22Rv1 (cell line): ENCODE results near the gene PDGFD.

Experiments
- H3K27ac ChIP-seq: fragments of 450-650 bp; 2 replicates; pipeline ENCODE4 v1.5.1; 2017
- ZFX ChIP-seq: fragments of 450-650 bp; IDR thresholded peaks from 2 replicates; pipeline ENCODE4 v1.6.1; 2017; ENCODE audit warnings: antibody characterized with exemption, borderline replicate concordance
- TF ChIP-seq, protein P1 (sequence below): fragments of 450-650 bp; IDR thresholded peaks from 2 replicates; pipeline ENCODE4 v1.5.1; 2017; ENCODE audit warnings: mild to moderate bottlenecking

PDGFD gene

DNA sequence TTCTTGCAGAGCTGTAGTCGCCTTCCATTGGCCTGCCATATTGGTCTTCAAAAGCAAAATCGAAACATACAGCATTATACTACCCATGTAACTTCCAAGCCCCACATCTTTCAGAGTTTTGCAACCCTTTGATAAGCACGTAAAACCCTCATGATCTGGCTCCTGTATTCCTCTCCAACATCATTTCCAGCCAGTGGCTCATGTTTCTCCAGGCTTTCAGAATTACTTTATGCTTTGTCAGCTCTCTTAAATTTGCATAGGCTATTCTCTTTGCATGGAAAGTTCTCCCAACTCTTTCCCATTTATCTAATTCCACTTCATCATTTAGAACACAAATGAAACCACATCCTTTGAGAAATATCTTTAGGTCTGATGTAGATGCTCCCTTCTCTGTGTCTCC, 195.3 kb downstream of the PDGFD start:
- no peak overlapping the region for H3K27ac ChIP-seq
- TF ChIP-seq, protein P1, sequence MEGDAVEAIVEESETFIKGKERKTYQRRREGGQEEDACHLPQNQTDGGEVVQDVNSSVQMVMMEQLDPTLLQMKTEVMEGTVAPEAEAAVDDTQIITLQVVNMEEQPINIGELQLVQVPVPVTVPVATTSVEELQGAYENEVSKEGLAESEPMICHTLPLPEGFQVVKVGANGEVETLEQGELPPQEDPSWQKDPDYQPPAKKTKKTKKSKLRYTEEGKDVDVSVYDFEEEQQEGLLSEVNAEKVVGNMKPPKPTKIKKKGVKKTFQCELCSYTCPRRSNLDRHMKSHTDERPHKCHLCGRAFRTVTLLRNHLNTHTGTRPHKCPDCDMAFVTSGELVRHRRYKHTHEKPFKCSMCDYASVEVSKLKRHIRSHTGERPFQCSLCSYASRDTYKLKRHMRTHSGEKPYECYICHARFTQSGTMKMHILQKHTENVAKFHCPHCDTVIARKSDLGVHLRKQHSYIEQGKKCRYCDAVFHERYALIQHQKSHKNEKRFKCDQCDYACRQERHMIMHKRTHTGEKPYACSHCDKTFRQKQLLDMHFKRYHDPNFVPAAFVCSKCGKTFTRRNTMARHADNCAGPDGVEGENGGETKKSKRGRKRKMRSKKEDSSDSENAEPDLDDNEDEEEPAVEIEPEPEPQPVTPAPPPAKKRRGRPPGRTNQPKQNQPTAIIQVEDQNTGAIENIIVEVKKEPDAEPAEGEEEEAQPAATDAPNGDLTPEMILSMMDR, result no peak
- no peak for TF ChIP-seq ZFX

DNA sequence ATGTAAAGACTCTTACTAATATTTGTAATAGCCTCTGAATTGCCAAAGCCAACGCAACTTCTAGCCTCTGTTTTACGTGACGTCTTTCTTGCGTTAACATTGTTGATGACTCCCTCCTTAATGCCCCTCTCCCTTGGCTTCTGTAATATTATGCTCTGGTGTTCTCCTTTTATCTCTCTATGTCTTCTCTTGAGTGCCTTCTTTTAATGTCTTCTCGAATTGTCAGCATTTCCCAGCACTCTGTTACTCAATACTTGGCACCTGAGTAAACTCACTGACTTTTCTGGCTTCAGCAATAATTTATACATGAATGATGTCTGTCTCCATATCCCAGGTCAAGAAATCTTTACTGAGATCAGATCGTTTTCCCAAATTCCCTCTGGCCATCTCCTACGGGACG, 196.0 kb downstream of the PDGFD start:
- H3K27ac ChIP-seq, result no peak overlapping the region

DNA sequence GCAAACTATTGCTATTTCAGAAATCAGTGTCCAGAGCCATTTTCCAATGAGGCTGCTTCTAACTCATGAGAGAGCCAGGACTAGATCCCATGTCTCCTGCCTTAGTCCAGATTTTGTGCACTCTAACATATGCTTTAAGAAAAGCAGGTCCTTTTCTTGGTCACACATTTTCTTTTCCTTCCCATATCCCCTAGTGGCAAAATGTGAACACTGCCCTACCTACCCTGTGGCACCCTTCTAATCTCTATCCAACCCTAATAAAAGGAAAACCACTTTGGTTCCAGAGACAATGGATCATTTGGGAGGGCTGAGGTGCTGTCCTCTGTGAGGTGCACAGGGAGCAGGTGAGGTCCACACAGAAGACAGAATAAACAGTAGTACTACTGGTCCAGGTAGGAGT, 199.6 kb downstream of the PDGFD start:
- H3K27ac ChIP-seq, result no peak overlapping the region
- TF ChIP-seq ZFX, result no peak
- TF ChIP-seq, protein P1, result no peak

More for the DNA sequence above, 196.0 kb downstream of the PDGFD start:
- no peak for TF ChIP-seq ZFX
- TF ChIP-seq, protein P1, result no peak

DNA sequence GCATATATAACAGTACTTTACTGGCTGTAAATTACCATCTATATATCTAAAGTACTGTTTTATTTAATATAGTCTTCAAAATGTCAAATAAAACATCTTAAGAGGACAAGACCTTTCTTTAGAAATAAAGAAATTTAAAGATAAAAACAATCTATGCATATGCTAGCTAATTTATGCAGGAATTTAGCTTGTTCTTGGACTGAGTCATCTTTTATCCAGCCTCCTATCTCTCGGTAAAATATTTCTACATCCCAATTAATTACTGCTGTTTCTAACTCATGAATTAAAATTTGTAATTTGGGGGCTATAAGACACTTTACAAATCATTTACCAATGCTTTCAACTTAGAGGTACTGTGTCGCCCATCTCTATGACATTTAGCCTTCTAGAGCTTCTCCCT, 200.3 kb downstream of the PDGFD start:
- H3K27ac ChIP-seq, result no peak overlapping the region
- no peak for TF ChIP-seq ZFX
- TF ChIP-seq, protein P1, result no peak

DNA sequence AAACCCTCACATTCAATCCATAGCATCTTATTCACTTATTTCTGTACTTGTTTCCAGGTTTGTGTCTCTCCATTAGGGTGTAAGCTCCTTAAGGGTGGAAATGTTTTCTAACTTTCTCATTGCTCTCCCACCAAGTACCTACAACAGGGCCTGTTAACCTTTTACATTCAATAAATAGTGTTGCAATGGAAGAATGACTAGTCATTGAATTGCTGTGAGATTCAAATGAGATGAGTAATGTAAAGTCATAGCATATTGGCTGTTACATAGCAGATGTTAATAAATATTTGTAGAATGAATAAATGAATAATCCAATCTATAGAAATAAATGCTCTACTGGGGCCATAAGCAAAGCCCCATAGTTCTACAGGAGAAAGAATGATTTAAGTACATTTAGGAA, 202.9 kb downstream of the PDGFD start:
- H3K27ac ChIP-seq, result no peak overlapping the region
- TF ChIP-seq, protein P1, result no peak
- TF ChIP-seq ZFX, result no peak

DNA sequence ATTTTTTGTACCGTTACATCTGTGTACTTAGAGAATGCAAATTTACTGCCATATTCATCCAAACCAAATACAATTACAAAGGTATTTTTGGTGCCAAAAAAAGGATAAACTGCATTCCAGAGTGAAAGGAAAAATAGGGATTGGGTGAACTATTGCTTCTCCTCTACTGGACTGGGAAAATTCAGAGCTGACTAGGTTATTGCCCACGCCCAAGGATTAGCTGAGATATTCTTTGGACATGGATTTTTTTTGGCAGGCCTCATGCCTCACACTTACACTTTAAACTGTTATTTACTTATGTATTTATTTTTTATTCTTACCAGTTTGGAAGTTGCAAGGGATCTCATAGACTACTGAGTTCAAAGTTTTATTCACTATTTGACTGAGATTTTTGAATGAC, 203.8 kb downstream of the PDGFD start:
- TF ChIP-seq, protein P1, result no peak
- TF ChIP-seq ZFX, result no peak
- H3K27ac ChIP-seq, result no peak overlapping the region

DNA sequence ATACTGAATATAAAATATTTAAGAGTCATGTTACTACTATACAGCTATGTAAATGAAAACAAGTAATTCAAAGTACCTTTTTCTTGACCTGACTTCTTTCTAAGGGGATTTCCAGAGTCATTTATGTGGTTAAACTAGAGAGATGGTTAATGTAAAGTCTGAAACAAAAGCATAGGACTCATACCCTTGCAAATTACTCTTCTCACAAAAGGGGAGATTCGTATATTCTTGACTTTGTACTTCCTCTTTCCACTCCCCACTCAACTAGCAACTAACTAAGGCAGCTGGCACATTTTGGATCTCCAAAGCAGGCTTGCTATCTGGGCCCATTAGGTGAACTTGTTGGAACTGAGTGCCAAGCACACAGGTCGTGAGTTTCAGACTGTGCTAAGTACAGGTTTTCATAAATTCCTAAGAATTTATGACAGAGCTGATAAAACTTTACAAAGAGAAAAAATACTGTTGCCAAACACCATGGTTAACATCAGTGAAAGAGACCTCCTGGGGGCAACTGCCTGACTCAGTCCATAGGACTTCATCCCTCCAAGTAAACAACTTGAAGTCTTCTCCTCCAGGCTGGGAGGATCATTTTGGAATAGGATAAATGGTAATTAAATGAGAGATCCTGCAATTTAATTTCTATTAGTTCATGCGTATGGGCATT, 204.5 kb downstream of the PDGFD start:
- H3K27ac ChIP-seq, result no peak overlapping the region
- TF ChIP-seq, protein P1, result no peak
- no peak for TF ChIP-seq ZFX
